Measurements from ENCODE around the gene NATD1. TPM values are rescaled to one million over a fixed set of nuclear protein-coding genes. Genes with fewer than 3 reads are reported as not detected.

The NATD1 gene
- total RNA-seq, 1 experiment from 2014 or later = 7.3 TPM

GRCh38 chr17:21212826-21213637 is 40.2 kb downstream of the NATD1 start:
- H3K27me3 Mint-ChIP-seq (ENCODE audit: low read depth) = no peaks in the 10 kb centered on the region; the same call in 1 of the 2 replicates
- peak overlapping the region; percentile 94; the same call in 1 of the 2 replicates for H3K14ac ChIP-seq (ENCODE audit: insufficient read depth, low read length)
- TF ChIP-seq, protein P1, sequence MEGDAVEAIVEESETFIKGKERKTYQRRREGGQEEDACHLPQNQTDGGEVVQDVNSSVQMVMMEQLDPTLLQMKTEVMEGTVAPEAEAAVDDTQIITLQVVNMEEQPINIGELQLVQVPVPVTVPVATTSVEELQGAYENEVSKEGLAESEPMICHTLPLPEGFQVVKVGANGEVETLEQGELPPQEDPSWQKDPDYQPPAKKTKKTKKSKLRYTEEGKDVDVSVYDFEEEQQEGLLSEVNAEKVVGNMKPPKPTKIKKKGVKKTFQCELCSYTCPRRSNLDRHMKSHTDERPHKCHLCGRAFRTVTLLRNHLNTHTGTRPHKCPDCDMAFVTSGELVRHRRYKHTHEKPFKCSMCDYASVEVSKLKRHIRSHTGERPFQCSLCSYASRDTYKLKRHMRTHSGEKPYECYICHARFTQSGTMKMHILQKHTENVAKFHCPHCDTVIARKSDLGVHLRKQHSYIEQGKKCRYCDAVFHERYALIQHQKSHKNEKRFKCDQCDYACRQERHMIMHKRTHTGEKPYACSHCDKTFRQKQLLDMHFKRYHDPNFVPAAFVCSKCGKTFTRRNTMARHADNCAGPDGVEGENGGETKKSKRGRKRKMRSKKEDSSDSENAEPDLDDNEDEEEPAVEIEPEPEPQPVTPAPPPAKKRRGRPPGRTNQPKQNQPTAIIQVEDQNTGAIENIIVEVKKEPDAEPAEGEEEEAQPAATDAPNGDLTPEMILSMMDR (conservative IDR thresholded peaks at IDR 0.05) = no peak
- no peak overlapping the region for H2BK12ac ChIP-seq (ENCODE audit: insufficient read length, low read depth, low read length)
- H2BK20ac ChIP-seq (ENCODE audit: low read depth, low read length, poor library complexity, severe bottlenecking) = no peak overlapping the region
- peak overlapping the region; percentile 97 for H3K4me2 ChIP-seq (ENCODE audit: insufficient read depth, insufficient read length, low read length)
- H3K36me3 Mint-ChIP-seq (ENCODE audit: insufficient read depth in 1 of 3, low read depth in 3 of 3) = peaks cover 9 to 25% (median 11%) of the 10 kb centered on the region in 3 experiments; a peak in 6 of 7 replicates
- H2BK5ac ChIP-seq (ENCODE audit: insufficient read length, low read length) = no peak overlapping the region
- H3K4ac ChIP-seq (ENCODE audit: low read depth, low read length) = no peak overlapping the region
- no peak overlapping the region for H3K18ac ChIP-seq (ENCODE audit: insufficient read length, low read depth, low read length)
- no peak overlapping the region for H2AFZ ChIP-seq (ENCODE audit: low read length)
- H3K79me2 ChIP-seq (ENCODE audit: insufficient read depth, low read length) = peaks cover 53% of the 10 kb centered on the region
- H2BK120ac ChIP-seq (ENCODE audit: low read depth, low read length, poor library complexity, severe bottlenecking) = no peak overlapping the region
- H3T11ph ChIP-seq (ENCODE audit: low read length) = no peak overlapping the region
- H4K91ac ChIP-seq (ENCODE audit: insufficient read length, low read depth, low read length) = no peak overlapping the region
- no peaks in the 10 kb centered on the region for H3K9me3 Mint-ChIP-seq
- peaks cover 17% of the 10 kb centered on the region for H3K23me2 ChIP-seq (ENCODE audit: insufficient read length, low read depth, low read length, poor library complexity, severe bottlenecking)
- peaks cover 45 to 47% of the 10 kb centered on the region in 2 experiments for H3K4me1 Mint-ChIP-seq
- no peak overlapping the region for H4K5ac ChIP-seq (ENCODE audit: insufficient read length, low read depth, low read length)
- no peak for DNase-seq
- no peak overlapping the region for H2AK5ac ChIP-seq (ENCODE audit: insufficient read length, low read length)
- H3K27ac ChIP-seq (ENCODE audit: insufficient read length, low read depth, low read length) = no peak overlapping the region
- H3K79me1 ChIP-seq (ENCODE audit: insufficient read depth, low read depth, low read length, poor library complexity, severe bottlenecking) = peaks cover 4% of the 10 kb centered on the region
- no peak overlapping the region for H4K8ac ChIP-seq (replicated peaks; ENCODE audit: insufficient read length, low read depth, low read length)
- H3K9me3 ChIP-seq (ENCODE audit: control insufficient read depth, low read depth, low read length) = no peaks in the 10 kb centered on the region
- no peak overlapping the region for H2BK15ac ChIP-seq (ENCODE audit: low read depth, low read length)
- peak overlapping the region; percentile 93 to 97 for H3K4me3 Mint-ChIP-seq
- H3K27ac Mint-ChIP-seq = peak overlapping the region in 2 of 3 experiments; percentile 95 to 99; a peak in 5 of 7 replicates
- no peak overlapping the region for H3K23ac ChIP-seq (ENCODE audit: insufficient read length, low read depth, low read length)
- no peaks in the 10 kb centered on the region for H3K27me3 ChIP-seq (ENCODE audit: insufficient read depth, low read length)
- H3K56ac ChIP-seq (ENCODE audit: insufficient read length, low read depth, low read length) = no peak overlapping the region
- H4K20me1 ChIP-seq (ENCODE audit: control insufficient read depth, insufficient read depth, insufficient read length) = peaks cover 3% of the 10 kb centered on the region
- no CpG with 5 or more reads among the region's 18 CpGs for WGBS (ENCODE audit: extremely low coverage, insufficient read length, low lambda C conversion rate)
- peak overlapping the region; percentile 95 for H3K9ac ChIP-seq (ENCODE audit: extremely low read depth, insufficient read length, low read length)
- peaks cover 2% of the 10 kb centered on the region; the same call in 1 of the 2 replicates for H3K4me1 ChIP-seq (ENCODE audit: insufficient read depth, low read length)
